GM18873 (cell line): ENCODE results near the gene GPATCH2L.

ENCODE experiments used
- ATAC-seq: cut with Tn5 transposase; IDR thresholded peaks from one replicate; pipeline ENCODE4 v1.9.1; 2021; ENCODE audit warnings: mild to moderate bottlenecking, moderate library complexity, moderate number of reproducible peaks; ENCODE audit not compliant: unreplicated experiment, low FRiP score

The GPATCH2L gene

DNA sequence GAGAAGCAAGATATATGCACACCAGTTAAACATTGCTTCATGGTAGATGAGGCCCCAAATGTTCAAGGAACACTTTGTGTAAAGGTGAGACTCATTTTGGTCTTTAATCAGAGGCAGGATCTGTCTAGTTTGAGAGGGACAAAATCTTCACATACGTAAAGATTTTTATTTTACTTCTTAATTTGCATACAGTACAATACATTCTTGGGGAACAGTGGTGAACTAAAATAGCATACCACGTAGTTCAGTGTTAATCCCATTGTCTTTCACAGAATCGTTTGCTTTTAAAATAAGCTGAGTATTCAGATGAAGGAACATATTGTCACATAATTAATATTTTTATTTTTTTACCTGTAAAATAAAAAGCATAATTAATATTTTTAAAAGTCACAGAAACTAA is 43.3 kb downstream of the GPATCH2L start:
- ATAC-seq = no peak

- no peak for ATAC-seq
Measured at GRCh38 chr14:76196980-76197695, 45.4 kb downstream of the GPATCH2L start.

DNA sequence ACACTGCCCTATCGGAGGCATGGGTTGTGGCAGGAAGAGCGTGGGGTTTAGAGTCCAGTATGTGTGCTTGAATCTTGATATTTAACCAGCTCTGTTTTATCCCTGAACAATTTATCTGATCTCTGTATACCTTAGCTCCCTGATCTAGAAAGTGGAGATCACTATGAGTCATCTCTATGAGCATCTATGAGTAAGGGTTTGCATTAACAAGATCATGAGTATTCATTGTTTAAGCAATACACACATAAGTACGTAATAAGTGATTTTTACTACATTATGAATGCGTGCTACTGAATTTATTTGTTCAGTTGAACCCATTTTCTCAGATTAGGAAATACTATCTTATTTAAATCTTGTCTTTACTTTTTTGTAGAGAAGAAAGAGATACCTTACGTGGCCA is 49.4 kb downstream of the GPATCH2L start:
- ATAC-seq = no peak

GRCh38 chr14:76203086-76204001 is 51.6 kb downstream of the GPATCH2L start:
- ATAC-seq = no peak

- no peak for ATAC-seq
Measured at GRCh38 chr14:76204461-76205230, 52.9 kb downstream of the GPATCH2L start.

DNA sequence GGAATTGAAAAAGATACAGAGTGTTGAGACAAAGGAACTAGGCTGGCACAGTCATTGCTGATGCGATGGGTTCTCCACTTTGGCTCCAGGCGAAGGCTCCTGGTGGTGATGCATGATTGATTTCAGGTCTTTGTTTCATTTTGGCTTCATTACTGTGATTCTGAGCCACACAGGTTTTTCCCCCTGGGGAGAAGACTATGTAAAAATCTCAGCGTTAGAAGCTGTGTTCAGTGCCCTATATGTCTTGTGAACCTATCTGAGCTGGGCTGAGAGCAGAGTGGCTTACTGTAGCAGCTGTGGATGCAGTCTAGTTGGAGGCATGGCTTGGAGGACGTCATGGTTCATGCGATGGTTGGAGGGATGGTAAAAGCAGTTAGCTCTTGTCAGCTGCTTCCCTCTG is 54.0 kb downstream of the GPATCH2L start:
- no peak for ATAC-seq

DNA sequence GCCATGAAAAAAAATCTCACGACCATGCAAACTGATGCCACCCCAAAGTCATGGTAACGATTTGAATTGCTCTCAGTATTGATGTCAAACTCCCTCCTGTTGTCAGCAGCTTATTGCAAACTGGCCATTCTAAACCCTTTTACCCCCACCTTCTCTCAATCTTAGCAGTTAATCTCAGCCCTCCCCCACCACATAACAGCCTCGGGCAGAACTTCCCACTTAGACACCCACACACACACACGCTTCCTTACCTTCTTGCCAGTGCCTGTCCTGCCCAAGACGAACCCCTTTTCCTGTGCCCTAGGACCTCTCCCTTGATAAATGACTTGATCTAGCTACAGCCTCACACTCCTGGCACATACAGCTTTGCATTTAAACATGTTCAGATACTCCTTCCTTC is 56.6 kb downstream of the GPATCH2L start:
- ATAC-seq = no peak

DNA sequence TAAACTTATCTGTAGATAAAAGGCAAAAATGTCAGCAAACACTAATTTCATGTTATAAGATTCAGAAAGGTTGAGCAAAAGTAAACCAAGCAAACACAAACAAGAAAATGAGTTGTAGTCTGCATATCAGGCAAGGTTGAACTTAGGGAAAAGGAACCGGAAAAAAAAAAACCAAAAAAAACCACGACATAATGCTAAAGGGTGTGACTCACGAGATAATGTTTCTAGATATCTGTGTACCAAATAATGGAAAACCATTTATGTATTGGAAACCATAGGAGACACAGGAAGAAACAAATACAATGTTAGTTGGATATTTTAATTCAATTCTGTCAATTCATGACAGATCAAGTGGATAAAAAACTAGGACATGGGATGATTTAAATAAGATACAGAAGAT is 60.5 kb downstream of the GPATCH2L start:
- no peak for ATAC-seq

GRCh38 chr14:76217179-76217578 is 65.5 kb downstream of the GPATCH2L start:
- ATAC-seq = no peak

- no peak for ATAC-seq
Measured at GRCh38 chr14:76218662-76219061, 66.9 kb downstream of the GPATCH2L start.

DNA sequence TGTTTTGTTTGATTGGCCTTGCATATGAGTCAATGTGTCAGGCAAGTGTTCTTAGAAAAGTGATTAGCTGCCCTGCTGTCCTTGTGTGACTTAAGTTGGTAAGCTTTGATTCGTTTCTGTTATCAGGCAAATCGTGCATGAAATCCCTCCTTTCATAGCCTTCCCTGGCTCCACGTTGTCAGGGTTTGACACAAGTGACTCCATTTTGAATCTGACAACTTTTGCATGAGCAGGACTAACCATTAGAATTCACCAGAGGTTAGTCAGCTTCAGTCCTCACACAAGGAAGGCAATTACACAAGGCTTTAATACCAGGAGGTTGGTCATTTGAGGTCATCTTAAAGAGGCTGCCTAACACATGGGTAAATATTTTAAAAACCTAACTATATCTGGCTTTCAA is 68.2 kb downstream of the GPATCH2L start:
- ATAC-seq = no peak

DNA sequence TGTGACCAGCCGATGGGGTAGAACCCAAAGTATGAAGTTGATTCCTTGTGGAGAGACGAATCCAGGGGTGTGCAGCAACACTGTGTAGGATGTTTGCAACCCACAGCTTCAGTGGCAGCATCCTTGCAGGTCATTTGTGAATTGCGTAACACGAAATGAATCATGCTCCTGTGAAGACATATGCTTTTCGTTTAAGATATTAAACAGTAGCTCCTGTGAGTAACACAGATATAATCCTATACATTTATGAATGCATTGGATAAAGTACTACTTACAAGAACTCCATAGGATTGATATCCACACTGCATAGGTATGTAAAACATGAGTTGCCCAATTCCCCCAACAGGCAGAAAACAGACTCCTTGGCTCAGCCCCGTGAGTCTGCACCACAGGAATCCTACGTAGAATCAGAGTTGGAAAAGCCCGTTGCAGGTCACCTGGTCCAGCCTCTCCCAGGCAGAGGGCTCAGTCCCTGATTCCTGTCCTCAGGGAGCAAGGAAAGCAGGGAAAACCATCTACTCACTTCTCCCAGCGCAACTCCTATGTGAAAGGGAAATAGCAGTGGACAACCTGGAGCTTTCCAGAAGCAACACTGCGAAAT is 75.8 kb downstream of the GPATCH2L start:
- no peak for ATAC-seq

DNA sequence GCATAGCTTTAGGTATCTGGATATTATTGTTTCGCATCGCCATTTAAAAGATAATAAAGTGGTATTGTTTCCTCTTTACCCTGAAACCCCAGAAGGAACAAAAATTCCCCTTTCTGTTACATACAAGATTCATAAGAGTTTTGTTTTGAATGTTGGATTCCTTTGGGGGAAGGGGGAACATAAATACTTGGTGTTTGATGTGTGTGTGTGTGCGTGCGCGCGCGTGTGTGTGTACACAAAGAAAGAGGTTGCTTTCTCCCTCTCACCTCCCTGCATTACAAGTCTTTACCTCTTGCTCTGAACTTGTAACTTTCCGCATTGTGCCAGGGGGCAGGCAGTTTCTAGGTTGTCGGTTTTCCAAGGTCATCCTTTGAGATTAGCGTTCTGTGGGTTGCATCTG is 76.4 kb downstream of the GPATCH2L start:
- no peak for ATAC-seq

DNA sequence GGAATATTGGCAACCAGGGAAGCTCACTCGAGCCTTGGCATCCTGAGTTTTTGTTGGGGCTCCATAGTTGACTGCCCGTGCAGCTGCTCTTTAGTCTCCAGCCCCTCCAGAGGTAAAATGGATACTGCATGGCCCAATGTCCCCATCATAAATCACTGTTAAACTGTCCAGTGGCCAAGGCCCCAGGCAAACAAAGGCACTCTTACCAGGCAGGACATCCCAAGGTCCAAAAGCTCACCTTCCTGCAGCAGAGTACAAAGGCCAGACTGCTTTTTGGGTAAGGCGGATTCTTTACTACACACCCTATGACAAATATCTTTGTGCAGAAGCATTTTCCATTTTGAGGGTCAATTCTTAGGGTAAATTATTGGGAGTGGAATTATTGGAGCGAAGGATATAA is 81.1 kb downstream of the GPATCH2L start:
- ATAC-seq = no peak

DNA sequence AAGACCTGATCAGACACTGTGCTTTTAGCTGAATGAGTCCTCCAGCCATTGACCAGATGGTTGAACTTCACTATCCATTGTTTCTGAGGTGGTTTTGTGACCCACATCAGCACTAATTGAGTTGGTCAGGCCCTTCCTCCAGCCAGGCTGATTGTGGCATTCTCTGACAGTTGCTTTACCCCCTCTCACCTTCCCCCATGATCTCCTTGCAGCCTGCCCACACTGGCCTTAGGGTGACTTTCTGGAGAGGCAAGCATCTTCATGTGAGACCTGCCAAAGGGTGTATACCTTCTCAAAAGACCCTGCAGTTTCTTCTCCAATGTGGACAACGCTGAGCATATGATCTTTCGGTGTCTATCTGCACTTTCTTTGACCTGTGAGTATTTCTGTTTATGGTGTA is 83.9 kb downstream of the GPATCH2L start:
- ATAC-seq = no peak

- no peak for ATAC-seq
Measured at GRCh38 chr14:76236172-76237130, 84.7 kb downstream of the GPATCH2L start.

DNA sequence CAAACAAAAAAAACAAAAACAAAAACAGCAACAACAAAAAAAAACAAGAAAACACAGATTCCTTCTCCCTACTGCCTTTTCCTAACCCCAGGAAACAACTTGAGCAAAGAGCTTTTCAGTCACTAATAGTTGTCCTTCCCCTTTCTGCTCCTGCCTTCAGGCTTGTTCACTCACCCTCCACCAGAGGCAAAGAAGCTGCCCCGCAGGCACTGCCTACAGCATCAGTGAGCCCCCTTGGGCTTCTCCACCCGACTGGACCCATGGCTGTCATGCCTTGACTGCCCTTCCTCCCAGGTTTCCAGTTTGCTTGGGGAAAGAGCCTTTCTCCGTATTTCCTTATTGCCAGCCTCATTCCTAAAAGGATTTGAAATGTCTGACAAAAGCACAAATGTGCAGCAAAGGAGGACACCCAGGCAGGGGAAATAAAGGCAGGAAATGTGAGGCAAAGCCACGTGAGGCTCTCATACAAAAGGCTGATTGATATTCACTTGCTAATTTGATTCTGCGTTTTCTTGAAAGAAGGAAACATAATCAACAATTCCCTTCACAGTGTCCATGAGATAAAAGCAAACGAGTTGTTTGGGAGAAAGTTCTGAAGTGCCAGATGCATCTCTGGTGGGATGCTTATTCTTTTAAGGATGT is 85.7 kb downstream of the GPATCH2L start:
- ATAC-seq = no peak

GRCh38 chr14:76245097-76245496 is 93.4 kb downstream of the GPATCH2L start:
- ATAC-seq = no peak

DNA sequence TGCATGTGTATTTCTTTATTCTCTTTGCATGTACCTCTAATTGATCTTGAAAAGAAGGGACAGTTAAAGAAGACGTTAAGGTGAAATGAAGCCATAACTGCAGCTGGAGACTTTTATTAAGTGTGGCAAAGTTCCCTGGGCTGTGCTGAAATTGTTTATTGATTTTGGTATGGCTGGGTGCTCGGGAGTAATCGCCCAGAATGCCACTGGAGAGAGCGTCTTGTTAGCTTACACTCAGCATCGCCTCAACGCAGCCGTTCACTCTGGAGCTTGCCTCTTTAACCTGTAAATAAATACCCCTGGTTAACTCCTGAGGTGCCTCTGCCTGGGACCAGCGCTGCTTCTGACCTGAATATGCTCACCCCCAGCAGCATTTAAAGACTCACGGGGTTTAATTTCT is 98.6 kb downstream of the GPATCH2L start:
- ATAC-seq = no peak
